Duodenal mucosa (tissue), 2 donors: ENCODE data around the gene CLN6.
A peak's percentile ranks its signal among the peaks of the same experiment; 100 is the strongest.
"Not testable (repeated sequence)": the region's sequence is repeated elsewhere in the genome, so short reads cannot be mapped to it uniquely, and the experiment has no call there.

Source experiments
- H3K27ac ChIP-seq: one replicate; pipeline ENCODE4 v1.7.0; 2013; ENCODE audit warnings: low read depth, low read length
- H3K27me3 ChIP-seq, 2 donors: one replicate each; pipeline ENCODE4 v1.7.0; 2013; ENCODE audit warnings: low read length in 2 of 2, control low read depth in 1 of 2; ENCODE audit not compliant: insufficient read depth in 2 of 2, control insufficient read depth in 1 of 2
- H3K36me3 ChIP-seq, 2 donors: one replicate each; pipeline ENCODE4 v1.7.0; 2013; ENCODE audit warnings: low read length in 2 of 2, control low read depth in 1 of 2; ENCODE audit not compliant: insufficient read depth in 2 of 2, control insufficient read depth in 1 of 2
- H3K4me1 ChIP-seq, 2 donors: one replicate each; pipeline ENCODE4 v1.7.0; 2013; ENCODE audit warnings: low read length in 2 of 2, control low read depth in 1 of 2; ENCODE audit not compliant: insufficient read depth in 2 of 2, control insufficient read depth in 1 of 2
- H3K4me3 ChIP-seq, 2 donors: one replicate each; pipeline ENCODE4 v1.7.0; 2013; ENCODE audit warnings: low read length in 2 of 2, low read depth in 1 of 2
- H3K9ac ChIP-seq, 2 donors: one replicate each; pipeline ENCODE4 v1.7.0; 2013; ENCODE audit warnings: low read length in 2 of 2, low read depth in 1 of 2
- H3K9me3 ChIP-seq, 2 donors: one replicate each; pipeline ENCODE4 v1.7.0; 2013; ENCODE audit warnings: low read length in 2 of 2, control low read depth in 1 of 2; ENCODE audit not compliant: control insufficient read depth in 1 of 2

Gene CLN6

GRCh38 chr15:68232937-68233336, 3.4 kb upstream of the CLN6 start:
- H3K4me1 ChIP-seq: peaks cover 22% of the 10 kb centered on the region in 2 donors
- no peaks in the 10 kb centered on the region for H3K9me3 ChIP-seq
- H3K27ac ChIP-seq: no peak overlapping the region
- H3K36me3 ChIP-seq: no peaks in the 10 kb centered on the region
- H3K27me3 ChIP-seq: no peaks in the 10 kb centered on the region
- H3K4me3 ChIP-seq: no peak overlapping the region
- no peak overlapping the region for H3K9ac ChIP-seq

- Histone ChIP-seq H3K4me1 (peaks cover 26 to 27% of the 10 kb centered on the region in 2 donors), H3K36me3 (no peaks in the 10 kb centered on the region), H3K4me3 (no peak overlapping the region), H3K9me3 (no peaks in the 10 kb centered on the region), H3K27me3 (no peaks in the 10 kb centered on the region), H3K27ac (no peak overlapping the region), H3K9ac (no peak overlapping the region)
Observed at GRCh38 chr15:68232449-68232848, 2.9 kb upstream of the CLN6 start.

- no peaks in the 10 kb centered on the region for H3K27me3 ChIP-seq
- no peak overlapping the region for H3K9ac ChIP-seq
- no peak overlapping the region for H3K4me3 ChIP-seq
- H3K36me3 ChIP-seq: no peaks in the 10 kb centered on the region
- peaks cover 29% of the 10 kb centered on the region in 2 donors for H3K4me1 ChIP-seq
- H3K9me3 ChIP-seq: no peaks in the 10 kb centered on the region
- no peak overlapping the region for H3K27ac ChIP-seq
Observed at GRCh38 chr15:68231102-68231818, 1.7 kb upstream of the CLN6 start.

GRCh38 chr15:68230157-68231100, 901 bp upstream of the CLN6 start:
- peaks cover 29% of the 10 kb centered on the region in 2 donors for H3K4me1 ChIP-seq
- no peaks in the 10 kb centered on the region for H3K9me3 ChIP-seq
- no peaks in the 10 kb centered on the region for H3K27me3 ChIP-seq
- peak overlapping the region; percentile 59 to 79 for H3K9ac ChIP-seq
- H3K36me3 ChIP-seq: no peaks in the 10 kb centered on the region
- no peak overlapping the region for H3K27ac ChIP-seq
- peak overlapping the region; percentile 83 to 87 for H3K4me3 ChIP-seq

GRCh38 chr15:68228971-68229385, 550 bp downstream of the CLN6 start:
- Histone ChIP-seq H3K9ac (peak overlapping the region; percentile 61 to 68), H3K27ac (no peak overlapping the region), H3K4me1 (peaks cover 27 to 33% of the 10 kb centered on the region in 2 donors)

GRCh38 chr15:68228143-68228970, 1.2 kb downstream of the CLN6 start:
- Histone ChIP-seq H3K4me3 (peak overlapping the region; percentile 83 to 87), H3K27me3 (no peaks in the 10 kb centered on the region), H3K9ac (peak overlapping the region; percentile 61 to 68), H3K27ac (no peak overlapping the region), H3K4me1 (peaks cover 21 to 33% of the 10 kb centered on the region in 2 donors), H3K36me3 (no peaks in the 10 kb centered on the region), H3K9me3 (no peaks in the 10 kb centered on the region)

More at GRCh38 chr15:68228971-68229385, 550 bp downstream of the CLN6 start:
- Histone ChIP-seq H3K9me3 (no peaks in the 10 kb centered on the region), H3K4me3 (peak overlapping the region; percentile 83 to 87), H3K27me3 (no peaks in the 10 kb centered on the region), H3K36me3 (no peaks in the 10 kb centered on the region)

GRCh38 chr15:68227643-68228142, 1.8 kb downstream of the CLN6 start:
- Histone ChIP-seq H3K36me3 (no peaks in the 10 kb centered on the region), H3K27me3 (no peaks in the 10 kb centered on the region), H3K4me3 (peak overlapping the region; percentile 83 to 87), H3K27ac (no peak overlapping the region), H3K9ac (peak overlapping the region; percentile 61 to 68), H3K9me3 (no peaks in the 10 kb centered on the region), H3K4me1 (peaks cover 20 to 33% of the 10 kb centered on the region in 2 donors)

- not testable (repeated sequence) for H3K9me3 ChIP-seq, H3K4me3 ChIP-seq, H3K27ac ChIP-seq, H3K36me3 ChIP-seq, H3K9ac ChIP-seq, H3K27me3 ChIP-seq
- H3K4me1 ChIP-seq: peaks cover 20 to 30% of the 10 kb centered on the region in 2 donors
Observed at GRCh38 chr15:68225442-68225841, 4.1 kb downstream of the CLN6 start.

- peaks cover 15 to 22% of the 10 kb centered on the region in 2 donors for H3K4me1 ChIP-seq
- H3K36me3 ChIP-seq: no peaks in the 10 kb centered on the region
- H3K27me3 ChIP-seq: no peaks in the 10 kb centered on the region
- no peaks in the 10 kb centered on the region for H3K9me3 ChIP-seq
- H3K9ac ChIP-seq: no peak overlapping the region
- no peak overlapping the region for H3K27ac ChIP-seq
- no peak overlapping the region for H3K4me3 ChIP-seq
Observed at GRCh38 chr15:68224546-68225250, 4.8 kb downstream of the CLN6 start.
